Right cardiac atrium (tissue), 5 donors: ENCODE measurements around the gene NFIC. TPM values are rescaled to one million over a fixed set of nuclear protein-coding genes. Genes with fewer than 3 reads are reported as not detected.

ENCODE experiments used
- polyA plus RNA-seq: library from polyadenylated mRNA; stranded (reverse); fragments of 200-250 nt; gene quantifications from one replicate; pipeline ENCODE4 v1.2.3, GENCODE V29; 2013
- total RNA-seq, 4 donors: library from RNA; stranded (reverse); fragmentation: NEBNext Ultra II Directional; extraction: Animal tissue kit (Norgen Biotek cat#: 25700); gene quantifications; one replicate each; pipeline ENCODE4 v1.2.1, GENCODE V29; 2021
- donor health status: healthy with polysubstance abuse.
- donor health status: DM: no; HTN: yes; CAD: no.
- donor health status: DM: no; HTN: no; CAD: no.
- donor health status: DM: no; HTN: yes; CAD: no; lungs with severe emphysema.
- donor health status: DM: yes; HTN: yes; CAD: no.

NFIC gene
- total and polyA plus RNA-seq, 5 donors = 175 to 223 (median 186) TPM

Other genes with a start within 250 kb of the NFIC start
- gene GNA15, start 230.6 kb upstream of the NFIC start, total RNA-seq = 1 to 10 TPM; 1.8 to 2.5 (median 2.1) TPM
- gene GNA15, start 230.6 kb upstream of the NFIC start, polyA plus RNA-seq = 1.00 TPM
- under 1 TPM; 0.33 to 0.96 (median 0.74) TPM for gene S1PR4, start 187.8 kb upstream of the NFIC start, total RNA-seq
- 0.97 TPM for gene S1PR4, start 187.8 kb upstream of the NFIC start, polyA plus RNA-seq
- gene NCLN, start 180.7 kb upstream of the NFIC start, total RNA-seq = 10 to 100 TPM; 25.8 to 36.6 (median 27.9) TPM
- 20.3 TPM for gene NCLN, start 180.7 kb upstream of the NFIC start, polyA plus RNA-seq
- gene CELF5, start 141.9 kb upstream of the NFIC start, total RNA-seq = under 1 TPM in 2 of 4 donors, not detected in 2; 0.14 to 0.20 TPM
- gene CELF5, start 141.9 kb upstream of the NFIC start, polyA plus RNA-seq = not detected
- gene SMIM24, start 113.9 kb downstream of the NFIC start, total RNA-seq = not detected
- gene SMIM24, start 113.9 kb downstream of the NFIC start, polyA plus RNA-seq = not detected
- not detected for gene SMIM44, start 116.9 kb downstream of the NFIC start, total RNA-seq
- not detected for gene SMIM44, start 116.9 kb downstream of the NFIC start, polyA plus RNA-seq
- 10 to 100 TPM in 3 of 4 donors, 1 to 10 TPM in 1; 9.8 to 14.2 (median 11.4) TPM for gene DOHH, start 134.1 kb downstream of the NFIC start, total RNA-seq
- gene DOHH, start 134.1 kb downstream of the NFIC start, polyA plus RNA-seq = 14.8 TPM
- gene FZR1, start 139.7 kb downstream of the NFIC start, total RNA-seq = 10 to 100 TPM; 18.6 to 23.3 (median 21.8) TPM
- 14.3 TPM for gene FZR1, start 139.7 kb downstream of the NFIC start, polyA plus RNA-seq
- 1 to 10 TPM in 1 of 4 donors, under 1 TPM in 1, not detected in 2; 0.97 to 1.2 TPM for gene TEKTIP1, start 172.6 kb downstream of the NFIC start, total RNA-seq
- gene TEKTIP1, start 172.6 kb downstream of the NFIC start, polyA plus RNA-seq = 0.20 TPM
- gene MFSD12, start 191.0 kb downstream of the NFIC start, total RNA-seq = 10 to 100 TPM; 20.6 to 31.7 (median 29.6) TPM
- gene MFSD12, start 191.0 kb downstream of the NFIC start, polyA plus RNA-seq = 21.3 TPM
- gene HMG20B, start 206.4 kb downstream of the NFIC start, total RNA-seq = 10 to 100 TPM; 35.7 to 46.0 (median 36.2) TPM
- gene HMG20B, start 206.4 kb downstream of the NFIC start, polyA plus RNA-seq = 50.5 TPM
- 1 to 10 TPM in 2 of 4 donors, under 1 TPM in 2; 0.89 to 2.1 (median 1.2) TPM for gene GIPC3, start 218.9 kb downstream of the NFIC start, total RNA-seq
- 1.2 TPM for gene GIPC3, start 218.9 kb downstream of the NFIC start, polyA plus RNA-seq
- 1 to 10 TPM; 1.3 to 2.2 (median 2.0) TPM for gene TBXA2R, start 240.3 kb downstream of the NFIC start, total RNA-seq
- 1.8 TPM for gene TBXA2R, start 240.3 kb downstream of the NFIC start, polyA plus RNA-seq